H1 (cell line): ENCODE data around the gene KLHL2. TPM values are rescaled to one million over a fixed set of nuclear protein-coding genes. Genes with fewer than 3 reads are reported as not detected.
"Not testable (repeated sequence)": the region's sequence is repeated elsewhere in the genome, so short reads cannot be mapped to it uniquely, and the experiment has no call there.

Experiments used
- CTCF ChIA-PET: fragments of 300-600 bp; sonication (Branson Sonifier 250); formaldehyde crosslinking; loops from one replicate; lab custom pipeline; 2021; ENCODE audit not compliant: partially characterized antibody; lab: Charles Lee
- POLR2A ChIA-PET: fragments of 300-600 bp; sonication (Branson Sonifier 250); formaldehyde crosslinking; loops from one replicate; lab custom pipeline; 2021; ENCODE audit warnings: inconsistent platforms; ENCODE audit not compliant: partially characterized antibody; lab: Charles Lee
- DNase-seq, 2 experiments: peaks; one replicate each; pipeline versions ENCODE4 v3.0.0 to v3.0.0-alpha.2; 2010 to 2022; ENCODE audit warnings: low spot score in 2 of 2, low read depth in 1 of 2, mixed read lengths in 1 of 2
- FAIRE-seq: peaks from 2 replicates; lab custom pipeline; 2011; peaks lifted over from hg19 to GRCh38; lab: Jason Lieb, UNC
- H2AFZ ChIP-seq: 2 replicates; pipeline ENCODE4 v1.8.1; 2012; ENCODE audit warnings: low read length, inconsistent platforms
- H2AK5ac ChIP-seq: 2 replicates; pipeline ENCODE4 v1.6.1; 2013; ENCODE audit warnings: low read depth, low read length
- H2BK120ac ChIP-seq: replicated peaks from 2 replicates; pipeline ENCODE3; 2013; ENCODE audit warnings: low read depth, low read length, inconsistent platforms
- H2BK12ac ChIP-seq: 2 replicates; pipeline ENCODE4 v1.6.1; 2013; ENCODE audit warnings: low read depth, low read length
- H2BK15ac ChIP-seq: 2 replicates; pipeline ENCODE4 v1.6.1; 2013; ENCODE audit warnings: low read length
- H2BK20ac ChIP-seq: 2 replicates; pipeline ENCODE4 v1.6.1; 2013; ENCODE audit warnings: low read length
- H2BK5ac ChIP-seq: 2 replicates; pipeline ENCODE4 v1.6.1; 2013; ENCODE audit warnings: low read depth, low read length
- H3K14ac ChIP-seq: 2 replicates; pipeline ENCODE4 v1.6.1; 2013; ENCODE audit warnings: inconsistent platforms; ENCODE audit not compliant: insufficient read length
- H3K18ac ChIP-seq: 2 replicates; pipeline ENCODE4 v1.6.1; 2013; ENCODE audit warnings: low read length; ENCODE audit errors: extremely low read depth
- H3K23ac ChIP-seq: 2 replicates; pipeline ENCODE4 v1.6.1; 2013; ENCODE audit warnings: inconsistent platforms; ENCODE audit not compliant: insufficient read length
- H3K23me2 ChIP-seq: 2 replicates; pipeline ENCODE4 v1.6.1; 2013; ENCODE audit warnings: low read depth, low read length
- H3K27ac ChIP-seq: 2 replicates; pipeline ENCODE4 v1.6.1; 2011; ENCODE audit warnings: low read depth, low read length, inconsistent platforms
- H3K27me3 ChIP-seq, 4 experiments: replicated peaks in 1 of 4; 1 replicate in 1 of 4; 2 replicates in 3 of 4; pipeline versions ENCODE4 v1.6.1 to v1.8.1; 2011 to 2013; ENCODE audit warnings: low read length in 3 of 4, mild to moderate bottlenecking in 3 of 4, inconsistent platforms in 2 of 4, mixed read lengths in 2 of 4, moderate library complexity in 1 of 4; ENCODE audit not compliant: control insufficient read depth in 3 of 4, insufficient read depth in 3 of 4; ENCODE audit errors: extremely low read depth in 1 of 4
- H3K36me3 ChIP-seq, 4 experiments: 2 replicates each; pipeline versions ENCODE4 v1.6.1 to v1.8.1; 2011 to 2013; ENCODE audit warnings: mild to moderate bottlenecking in 4 of 4, low read length in 3 of 4, moderate library complexity in 2 of 4, control low read depth in 1 of 4, inconsistent platforms in 1 of 4; ENCODE audit not compliant: insufficient read depth in 4 of 4, control insufficient read depth in 2 of 4
- H3K4ac ChIP-seq: replicated peaks from 2 replicates; pipeline ENCODE3; 2013; ENCODE audit warnings: low read length, low read depth, mixed read lengths, inconsistent platforms; ENCODE audit not compliant: insufficient read length
- H3K4me1 ChIP-seq, 4 experiments: replicated peaks in 1 of 4; 1 replicate in 1 of 4; 2 replicates in 3 of 4; pipeline versions ENCODE4 v1.6.1 to v1.8.1; 2011 to 2013; ENCODE audit warnings: low read length in 3 of 4, inconsistent platforms in 2 of 4, mixed read lengths in 1 of 4; ENCODE audit not compliant: insufficient read depth in 4 of 4, control insufficient read depth in 3 of 4
- H3K4me2 ChIP-seq, 2 experiments: 2 replicates each; pipeline versions ENCODE4 v1.6.1 to v1.8.1; 2011 to 2013; ENCODE audit warnings: low read depth in 2 of 2, low read length in 2 of 2, control low read depth in 1 of 2, inconsistent platforms in 1 of 2, mild to moderate bottlenecking in 1 of 2; ENCODE audit not compliant: insufficient read depth in 1 of 2
- H3K4me3 ChIP-seq, 4 experiments: fragments of 200-600, 300-600 bp in 1 of 4; sonication (generic), shearing (Covaris generic), sonication (Bioruptor Twin) in 1 of 4; 2 replicates each; pipeline versions ENCODE4 v1.5.1 to v1.8.1; 2011 to 2016; ENCODE audit warnings: low read length in 4 of 4, low read depth in 3 of 4, control low read depth in 2 of 4, inconsistent platforms in 2 of 4, mild to moderate bottlenecking in 2 of 4, mixed read lengths in 1 of 4, moderate library complexity in 1 of 4; ENCODE audit not compliant: insufficient read depth in 2 of 4; ENCODE audit errors: extremely low read depth in 1 of 4
- H3K56ac ChIP-seq: replicated peaks from 2 replicates; pipeline ENCODE3; 2013; ENCODE audit warnings: low read depth, mild to moderate bottlenecking, mixed read lengths, low read length, inconsistent platforms; ENCODE audit not compliant: insufficient read length
- H3K79me1 ChIP-seq: 2 replicates; pipeline ENCODE4 v1.6.1; 2013; ENCODE audit warnings: low read depth, low read length, control low read depth
- H3K79me2 ChIP-seq, 2 experiments: 2 replicates each; pipeline versions ENCODE4 v1.6.1 to v1.8.1; 2012 to 2013; ENCODE audit warnings: low read length in 2 of 2, mild to moderate bottlenecking in 2 of 2, inconsistent platforms in 1 of 2; ENCODE audit not compliant: insufficient read depth in 2 of 2, control insufficient read depth in 1 of 2
- H3K9ac ChIP-seq, 4 experiments: replicated peaks in 1 of 4; 1 replicate in 1 of 4; 2 replicates in 3 of 4; pipeline versions ENCODE4 v1.6.1 to v1.8.1; 2011 to 2013; ENCODE audit warnings: low read depth in 3 of 4, low read length in 3 of 4, control low read depth in 2 of 4, mild to moderate bottlenecking in 2 of 4, moderate library complexity in 2 of 4, inconsistent platforms in 1 of 4; ENCODE audit errors: extremely low read depth in 1 of 4
- H3K9me3 ChIP-seq, 2 experiments: 2 replicates each; pipeline versions ENCODE4 v1.6.1 to v1.8.1; 2012 to 2013; ENCODE audit warnings: mild to moderate bottlenecking in 2 of 2, moderate library complexity in 2 of 2, control low read depth in 1 of 2, inconsistent platforms in 1 of 2, low read depth in 1 of 2, low read length in 1 of 2, mixed read lengths in 1 of 2; ENCODE audit not compliant: insufficient read depth in 2 of 2
- H4K20me1 ChIP-seq, 2 experiments: replicated peaks in 1 of 2; 2 replicates each; pipeline versions ENCODE3 to v1.8.1; 2011 to 2013; ENCODE audit warnings: inconsistent platforms in 2 of 2, low read length in 2 of 2, mild to moderate bottlenecking in 1 of 2; ENCODE audit not compliant: insufficient read depth in 2 of 2, control insufficient read depth in 1 of 2
- H4K5ac ChIP-seq: 2 replicates; pipeline ENCODE4 v1.6.1; 2013; ENCODE audit warnings: low read length, low read depth, mixed read lengths, inconsistent platforms; ENCODE audit not compliant: insufficient read length
- H4K8ac ChIP-seq: 2 replicates; pipeline ENCODE4 v1.8.0; 2013; ENCODE audit warnings: mild to moderate bottlenecking, moderate library complexity, low read length, inconsistent platforms; ENCODE audit not compliant: insufficient read depth; ENCODE audit errors: extremely low read depth
- H4K91ac ChIP-seq: replicated peaks from 2 replicates; pipeline ENCODE3; 2013; ENCODE audit warnings: low read length, mixed read lengths, inconsistent platforms; ENCODE audit not compliant: insufficient read length
- WGBS, 2 experiments: shearing (Covaris generic) in 1 of 2; methylation state at CpG; one replicate each; pipeline versions ENCODE4 v1.1.6 to v1.1.7; 2013 to 2015; ENCODE audit warnings: low lambda C conversion rate in 2 of 2, mixed read lengths in 2 of 2, inconsistent platforms in 1 of 2, low coverage in 1 of 2, missing lambda C conversion rate in 1 of 2; ENCODE audit not compliant: insufficient replicate concordance in 2 of 2, insufficient coverage in 1 of 2, insufficient read length in 1 of 2; ENCODE audit errors: extremely low coverage in 1 of 2, missing lambda C conversion rate in 1 of 2; 5-methylcytosine and 5-hydroxymethylcytosine counted together
- polyA plus RNA-seq, 7 experiments: library from polyadenylated mRNA; depleted of rRNA in 3 of 7; stranded (reverse) in 5 of 7; unstranded in 2 of 7; fragments of >200 nt in 5 of 7; fragments of 200-250 nt in 2 of 7; gene quantifications; 1 replicate in 5 of 7; 2 replicates in 1 of 7; 4 replicates in 1 of 7; pipeline versions ENCODE4 v1.2.1 to v1.2.3, GENCODE V29; 2011 to 2013; ENCODE audit warnings: missing spikeins in 2 of 7, mixed read lengths in 2 of 7
- total RNA-seq: library from RNA; stranded (reverse); fragmentation: NEBNext Ultra II Directional; extraction: Animal tissue kit (Norgen Biotek cat#: 25700); gene quantifications from 2 replicates; pipeline ENCODE4 v1.2.1, GENCODE V29; 2021

The KLHL2 gene
- total and polyA plus RNA-seq, 2 of the 8 experiments (the other 6 are each of a cell fraction or from before 2014, with no cell fraction given): 5.2 to 12.0 TPM

DNA sequence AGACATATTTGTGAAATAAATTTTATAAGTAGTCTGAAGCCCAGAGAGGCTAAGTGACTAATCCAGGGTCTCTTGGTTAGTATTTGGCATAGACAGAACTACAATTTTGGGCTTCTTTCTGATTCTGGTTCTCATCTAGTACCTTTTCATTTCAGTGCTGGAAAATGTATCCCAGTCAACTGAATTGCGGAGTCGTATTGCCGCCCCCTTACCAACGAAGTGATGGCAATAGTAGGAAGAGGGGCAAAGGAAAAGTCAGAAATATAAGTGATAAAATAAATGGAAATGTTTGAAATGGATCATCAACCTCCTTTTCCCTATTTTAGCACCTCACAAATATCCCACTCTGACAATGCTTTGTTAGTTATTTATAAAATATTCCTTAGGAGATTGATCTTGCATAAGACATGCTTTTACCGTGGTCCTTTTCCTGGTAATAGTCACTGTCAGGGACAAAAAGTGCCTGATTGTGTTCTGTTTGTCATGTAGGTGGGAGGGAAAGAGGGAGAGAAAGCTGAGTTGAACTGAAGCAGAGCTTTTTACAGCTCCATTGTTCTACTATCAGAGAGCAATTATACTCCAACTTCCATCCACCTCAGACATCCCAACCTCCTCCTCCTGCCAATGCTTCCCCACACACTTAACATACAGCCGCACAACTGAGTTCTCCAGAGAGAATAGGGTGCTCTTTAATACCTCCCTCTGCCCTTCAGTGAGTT is 6.8 kb downstream of the KLHL2 start:
- H3K27ac ChIP-seq, DNase-seq, H4K8ac ChIP-seq, H3K79me1 ChIP-seq, H3K4ac ChIP-seq, H2BK12ac ChIP-seq, H3K4me2 ChIP-seq, H3K14ac ChIP-seq, H2BK15ac ChIP-seq, H3K18ac ChIP-seq, H3K27me3 ChIP-seq, H2BK5ac ChIP-seq, H3K56ac ChIP-seq, CTCF ChIA-PET, H2AK5ac ChIP-seq, H2AFZ ChIP-seq, H3K4me1 ChIP-seq, H3K36me3 ChIP-seq, H3K23ac ChIP-seq, H3K4me3 ChIP-seq, H3K9me3 ChIP-seq, H3K9ac ChIP-seq, FAIRE-seq, H4K20me1 ChIP-seq, POLR2A ChIA-PET, H2BK120ac ChIP-seq, H2BK20ac ChIP-seq, H4K91ac ChIP-seq, H3K23me2 ChIP-seq, H4K5ac ChIP-seq: not testable (repeated sequence)
- WGBS, 2 experiments: 86% methylated on average over 6 of the region's 6 CpGs; no CpG with 5 or more reads in 1 of the 2 experiments
- peaks cover 0 to 53% of the 10 kb centered on the region in 2 experiments; a peak in 3 of 4 replicates for H3K79me2 ChIP-seq
